ENCODE data around the gene COQ2.
A peak's percentile ranks its signal among the peaks of the same experiment; 100 is the strongest.
"Not testable (repeated sequence)": the region's sequence is repeated elsewhere in the genome, so short reads cannot be mapped to it uniquely, and the experiment has no call there.

Gene COQ2

DNA sequence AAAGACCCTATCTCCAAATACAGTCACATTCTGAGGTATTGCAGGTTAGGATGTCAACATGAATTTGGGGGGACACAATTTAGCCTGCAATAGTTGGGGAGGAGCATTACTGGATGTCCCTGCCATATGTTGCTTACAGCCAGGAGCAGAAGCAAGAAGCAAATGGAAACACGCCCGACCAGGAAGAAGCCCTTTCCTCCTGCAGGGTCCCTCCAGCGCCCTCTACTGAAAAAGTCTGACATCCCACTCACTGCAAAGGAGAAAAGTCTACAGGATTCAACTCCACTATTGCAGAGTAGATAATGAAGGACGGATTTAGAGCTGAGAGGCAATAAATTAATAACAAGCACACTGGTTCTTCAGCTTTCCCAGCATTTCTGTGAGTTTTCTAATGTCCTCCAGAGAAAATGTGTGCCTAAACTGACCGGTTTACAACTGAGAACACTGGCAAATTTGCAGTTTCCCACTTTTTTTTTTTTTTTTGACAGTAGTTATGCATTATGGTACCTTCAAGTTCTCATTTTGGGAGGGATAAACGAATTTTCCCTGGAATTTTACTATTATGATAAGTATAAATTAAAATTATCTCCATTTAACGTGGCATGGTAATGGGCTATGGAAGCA is 31.7 kb downstream of the COQ2 start:
- peak overlapping the region in 1 of 21 experiments; percentile 10 for H3K27ac ChIP-seq
- no peak overlapping the region for H3K4me3 ChIP-seq

DNA sequence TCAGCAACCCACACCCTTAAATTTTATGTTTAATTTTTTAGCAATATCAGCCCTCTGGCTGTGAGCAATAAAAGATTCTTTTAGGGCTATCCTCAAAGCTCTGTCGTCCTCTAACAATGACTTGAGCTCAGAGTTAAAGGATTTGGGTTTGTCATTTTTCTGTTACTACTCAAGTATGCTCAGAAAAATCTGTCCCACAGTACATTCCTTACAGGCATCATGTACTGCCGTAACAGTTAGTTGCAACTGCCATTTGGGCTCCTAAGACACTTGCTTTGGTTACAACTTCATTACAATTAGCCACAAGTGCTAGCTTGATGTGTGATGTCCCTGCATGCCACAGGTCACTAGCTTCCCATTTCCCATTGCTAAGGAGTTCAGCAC is 33.2 kb downstream of the COQ2 start:
- H3K4me3 ChIP-seq, result no peak overlapping the region
- H3K27ac ChIP-seq, result no peak overlapping the region

DNA sequence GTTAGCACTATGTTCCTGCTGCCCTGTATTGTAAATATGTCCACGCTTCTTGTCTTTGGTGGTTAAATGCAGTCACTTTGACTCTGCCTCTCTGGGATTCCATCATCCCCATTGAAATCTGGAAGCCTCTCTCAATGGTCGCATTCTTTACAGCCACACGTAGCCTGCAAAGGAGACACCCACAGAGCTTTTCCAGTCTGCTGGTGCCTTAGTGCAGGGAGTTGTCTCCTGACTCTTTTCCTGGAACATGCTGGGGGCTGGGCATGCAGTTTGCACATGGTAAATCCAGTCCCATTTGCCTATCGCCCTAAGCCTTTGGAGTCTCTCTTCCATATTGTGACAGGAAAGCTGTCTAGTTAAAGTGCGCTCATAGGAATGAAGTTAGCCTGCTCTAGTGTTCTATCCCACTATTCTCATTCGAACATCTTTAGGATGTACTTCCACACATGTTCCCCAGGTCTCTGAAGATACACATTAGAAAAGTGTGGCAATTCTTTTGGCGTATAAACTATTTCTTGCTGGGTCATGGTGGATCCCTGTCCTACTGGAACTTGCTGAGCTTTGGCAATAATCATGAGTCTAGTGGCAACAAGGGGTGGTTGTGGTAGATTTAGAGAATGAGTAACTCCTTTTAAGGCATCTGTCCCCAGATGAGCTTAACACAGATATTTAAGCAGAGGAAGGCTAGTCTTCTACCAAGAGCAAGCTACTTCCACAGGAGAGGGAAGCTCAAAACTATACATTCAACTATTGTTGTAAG is 33.7 kb downstream of the COQ2 start:
- H3K27ac ChIP-seq, result no peak overlapping the region
- no peak overlapping the region for H3K4me3 ChIP-seq

DNA sequence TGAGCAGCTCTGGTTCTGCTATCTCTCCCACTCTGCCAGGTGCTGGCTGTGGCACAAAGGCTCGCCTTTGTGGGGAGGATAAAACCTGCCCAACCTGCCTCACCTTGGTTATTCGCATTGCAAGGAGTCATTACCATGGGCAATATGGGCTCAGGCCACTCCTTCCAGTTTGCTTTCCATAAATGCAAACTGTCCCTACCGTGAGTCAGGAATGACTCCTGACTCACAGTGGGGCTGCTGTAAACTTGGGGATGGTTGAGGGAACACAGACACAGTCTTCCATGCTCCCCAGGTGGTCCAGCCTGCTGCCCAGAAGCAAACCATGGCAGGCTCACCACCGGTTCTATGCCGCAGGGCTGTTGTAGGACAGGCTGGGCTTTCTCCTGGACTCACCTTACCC is 36.1 kb downstream of the COQ2 start:
- Histone ChIP-seq H3K27ac (no peak overlapping the region), H3K4me3 (no peak overlapping the region)

DNA sequence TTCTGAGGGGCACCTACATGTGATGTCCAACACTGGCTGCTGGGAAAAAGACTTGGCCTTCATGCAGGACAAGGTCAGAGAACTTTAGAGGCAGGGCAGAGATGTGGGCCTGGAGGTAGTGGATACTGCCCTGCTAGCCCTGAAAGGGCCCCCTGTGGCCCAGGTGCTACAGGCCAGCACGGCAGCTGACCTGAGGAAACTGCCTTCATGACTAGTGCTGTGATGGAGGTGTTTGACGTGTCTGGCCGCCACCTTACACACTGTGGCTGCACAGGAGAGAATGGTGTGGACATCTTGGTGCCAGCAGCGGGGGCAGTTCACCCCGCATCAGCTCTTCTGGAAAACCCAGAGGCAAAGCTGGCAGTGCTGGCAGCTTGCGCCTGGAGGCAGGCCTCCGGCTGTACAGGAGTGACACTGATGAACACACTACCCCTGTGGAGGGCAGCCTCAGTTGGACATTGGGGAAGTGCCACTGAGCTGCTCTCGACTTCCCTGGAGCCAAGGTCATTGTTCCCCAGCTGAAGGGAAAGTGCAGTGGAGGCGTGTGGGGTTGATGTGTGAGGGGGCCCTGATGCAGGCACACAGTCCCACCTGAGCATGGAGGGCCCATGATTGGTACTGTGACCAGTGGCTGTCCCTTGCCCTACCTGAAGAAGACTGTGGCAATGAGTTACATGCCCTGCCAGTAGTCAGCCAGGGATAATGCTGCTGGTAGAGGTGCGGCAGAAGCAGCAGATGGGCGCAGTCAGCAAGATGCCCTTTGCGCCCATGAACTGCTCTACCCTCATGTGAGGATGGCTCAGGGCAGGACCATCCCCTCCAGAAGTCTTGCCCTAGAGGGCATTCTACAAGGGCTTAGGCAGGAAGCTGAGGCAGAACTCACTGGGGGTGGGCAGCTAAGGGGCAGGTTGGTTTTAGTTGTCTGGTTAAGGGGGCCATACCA is 36.9 kb downstream of the COQ2 start:
- H3K27ac ChIP-seq, result no peak overlapping the region
- H3K4me3 ChIP-seq, result no peak overlapping the region

DNA sequence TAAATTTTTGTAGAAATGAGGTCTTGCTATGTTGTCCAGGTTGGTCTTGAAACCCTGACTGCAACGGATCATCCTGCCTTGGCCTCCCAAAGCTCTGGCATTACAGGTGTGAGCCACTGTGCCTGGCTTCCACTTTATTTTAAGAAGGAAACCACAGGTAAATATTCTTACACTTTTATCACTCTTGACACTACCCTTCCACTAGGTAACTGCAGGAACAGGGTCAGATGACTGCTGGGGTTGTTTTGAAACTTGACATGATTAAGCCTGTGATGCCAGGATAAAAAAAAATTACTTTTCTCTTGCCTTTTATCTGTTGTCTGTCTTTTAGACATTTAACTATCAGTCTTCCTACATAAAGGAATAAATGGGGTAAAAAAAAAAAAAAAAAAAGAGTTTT is 43.5 kb downstream of the COQ2 start:
- Histone ChIP-seq H3K27ac (peak overlapping the region in 1 of 21 experiments; percentile 42), H3K4me3 (no peak overlapping the region)

DNA sequence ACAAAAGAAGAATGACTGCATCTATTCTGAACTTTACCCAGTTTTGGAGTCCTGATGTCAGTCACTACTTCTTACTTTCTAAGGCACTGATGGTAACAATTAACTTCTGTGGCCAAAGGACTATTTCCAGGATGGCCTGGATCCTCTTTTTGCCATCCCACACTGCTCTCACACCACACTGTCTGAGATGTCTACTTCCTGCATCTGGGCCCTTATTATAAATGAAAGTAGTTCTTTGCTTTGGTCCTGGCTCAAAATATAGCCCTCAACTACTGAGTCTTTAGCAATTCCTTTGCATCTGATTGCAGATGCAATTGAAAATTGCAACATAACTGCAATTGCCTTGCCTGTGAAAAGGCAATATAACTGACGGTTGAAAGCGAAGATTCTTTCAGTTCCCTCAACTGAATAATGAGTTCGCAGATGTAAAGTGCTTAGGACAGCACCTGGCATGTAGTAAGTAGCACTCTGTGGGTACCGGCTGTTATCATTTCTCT is 44.2 kb downstream of the COQ2 start:
- H3K27ac ChIP-seq, result no peak overlapping the region
- no peak overlapping the region for H3K4me3 ChIP-seq

DNA sequence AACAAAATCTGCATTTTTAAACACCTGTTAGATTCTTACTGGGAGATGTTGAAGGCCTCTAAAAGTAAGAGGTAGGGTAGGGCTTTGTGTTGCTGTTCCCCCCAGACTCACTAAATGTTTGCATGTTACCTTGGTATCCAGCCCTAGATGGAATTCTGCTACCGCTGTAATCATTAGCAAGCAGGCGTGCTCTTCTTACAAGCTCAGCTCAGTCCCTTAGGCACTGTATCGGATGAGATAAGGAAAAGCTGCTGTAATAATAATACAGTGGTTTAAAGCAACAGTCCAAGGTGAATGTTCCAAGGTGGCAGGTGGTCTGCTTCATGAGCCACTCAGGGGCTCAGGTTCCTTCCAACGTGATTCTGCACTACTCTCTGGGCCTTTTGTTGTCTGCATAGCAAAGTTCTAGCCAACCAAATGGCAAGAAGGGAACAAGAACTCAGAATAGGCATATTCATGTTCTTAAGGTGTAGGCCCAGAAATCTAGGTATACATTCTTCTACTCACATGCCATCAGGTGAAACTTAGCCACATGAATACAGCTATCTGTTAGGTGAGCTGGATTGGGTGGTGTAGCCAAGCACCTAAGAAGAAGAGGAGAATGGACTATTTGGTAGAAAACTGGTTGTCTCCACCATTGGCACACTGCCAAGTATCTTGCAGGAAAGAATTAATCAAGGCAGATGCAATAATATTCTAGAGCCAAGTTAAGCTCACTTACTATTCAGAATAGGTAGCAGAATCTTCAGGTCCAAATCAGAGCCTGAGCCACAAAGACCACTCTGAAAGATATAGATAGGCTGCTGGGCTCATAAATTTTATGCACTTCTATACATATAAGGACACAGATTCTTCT is 46.0 kb downstream of the COQ2 start:
- Histone ChIP-seq H3K27ac (no peak overlapping the region), H3K4me3 (no peak overlapping the region)

DNA sequence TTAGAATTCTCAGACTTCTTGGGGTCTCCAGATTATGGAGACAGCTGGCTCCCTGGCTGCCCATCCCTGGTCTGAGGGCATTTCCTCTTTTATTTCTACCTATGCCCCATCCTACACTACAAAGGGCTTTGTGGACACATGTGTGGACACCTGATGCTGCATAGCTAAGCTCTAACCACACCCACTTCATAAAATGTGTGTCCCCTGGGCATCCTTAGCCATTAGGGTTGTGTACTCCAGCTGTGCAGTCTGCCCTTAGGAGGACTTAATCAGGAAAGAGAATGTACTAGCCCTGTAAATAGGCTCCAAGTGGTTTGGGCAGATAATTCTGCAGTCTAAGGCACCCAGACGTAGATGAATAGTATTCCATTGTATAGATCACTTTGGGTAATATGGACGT is 47.0 kb downstream of the COQ2 start:
- Histone ChIP-seq H3K4me3 (no peak overlapping the region), H3K27ac (no peak overlapping the region)

DNA sequence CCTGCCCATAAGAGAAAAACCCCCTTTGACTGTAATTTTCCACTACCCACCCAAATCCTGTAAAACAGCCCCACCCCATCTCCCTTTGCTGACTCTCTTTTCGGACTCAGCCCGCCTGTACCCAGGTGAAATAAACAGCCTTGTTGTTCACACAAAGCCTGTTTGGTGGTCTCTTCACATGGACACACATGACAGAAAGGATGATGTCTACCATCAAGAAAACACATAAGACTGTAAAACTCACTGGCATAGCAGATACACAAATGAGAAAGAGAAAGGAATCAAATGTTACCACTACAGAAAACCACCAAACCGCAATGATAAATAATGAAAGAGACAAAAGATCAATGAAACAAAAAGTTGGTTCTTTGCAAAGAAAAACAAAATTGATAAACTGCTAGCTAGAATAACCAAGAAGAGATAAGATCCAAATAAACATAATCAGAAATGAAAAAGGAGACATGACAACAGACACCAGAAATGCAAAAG is 48.9 kb downstream of the COQ2 start:
- H3K27ac ChIP-seq, H3K4me3 ChIP-seq: not testable (repeated sequence)

DNA sequence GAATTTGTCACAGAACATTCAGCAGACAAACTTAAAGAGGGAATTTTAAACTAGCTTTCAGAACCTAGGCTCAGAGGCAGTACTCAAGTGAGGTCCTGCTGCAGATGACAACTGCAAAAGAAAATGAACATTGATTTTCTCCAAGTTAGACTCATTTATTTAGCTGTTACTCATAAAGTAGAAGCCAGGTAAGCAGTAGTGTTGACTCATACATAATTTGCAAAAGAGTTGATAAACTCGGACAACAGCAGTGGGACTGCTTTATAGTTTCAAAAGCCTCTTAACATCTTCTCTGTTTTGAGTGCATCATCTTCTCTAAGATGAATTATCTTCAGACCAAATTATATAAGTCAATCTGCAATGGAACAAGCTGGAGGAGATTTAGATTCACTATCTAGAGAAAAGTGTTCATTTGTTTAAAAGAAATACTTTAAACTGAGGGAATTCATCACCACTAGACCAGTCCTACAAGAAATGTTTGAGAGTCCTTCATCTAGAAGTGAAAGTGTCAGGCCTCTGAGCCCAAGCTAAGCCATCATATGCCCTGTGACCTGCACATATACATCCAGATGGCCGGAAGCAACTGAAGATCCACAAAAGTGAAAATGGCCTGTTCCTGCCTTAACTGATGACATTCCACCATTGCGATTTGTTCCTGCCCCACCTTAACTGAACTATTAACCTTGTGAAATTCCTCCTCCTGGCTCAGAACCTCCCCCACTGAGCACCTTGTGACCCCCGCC is 49.5 kb downstream of the COQ2 start:
- Histone ChIP-seq H3K27ac (no peak overlapping the region), H3K4me3 (no peak overlapping the region)

DNA sequence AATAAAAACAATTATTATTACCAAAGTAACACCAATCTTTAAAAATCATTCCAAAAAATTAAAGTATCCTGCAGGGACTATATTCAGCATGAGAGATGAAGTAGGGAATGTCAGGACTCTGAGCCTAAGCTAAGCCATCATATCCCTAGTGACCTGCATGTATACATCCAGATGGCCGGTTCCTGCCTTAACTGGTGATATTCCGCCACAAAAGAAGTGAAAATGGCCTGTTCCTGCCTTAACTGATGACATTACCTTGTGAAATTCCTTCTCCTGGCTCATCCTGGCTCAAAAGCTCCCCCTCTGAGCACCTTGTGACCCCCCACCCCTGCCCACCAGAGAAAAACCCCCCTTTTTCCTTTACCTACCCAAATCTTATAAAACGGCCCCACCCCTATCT is 50.2 kb downstream of the COQ2 start:
- not testable (repeated sequence) for H3K4me3 ChIP-seq, H3K27ac ChIP-seq

DNA sequence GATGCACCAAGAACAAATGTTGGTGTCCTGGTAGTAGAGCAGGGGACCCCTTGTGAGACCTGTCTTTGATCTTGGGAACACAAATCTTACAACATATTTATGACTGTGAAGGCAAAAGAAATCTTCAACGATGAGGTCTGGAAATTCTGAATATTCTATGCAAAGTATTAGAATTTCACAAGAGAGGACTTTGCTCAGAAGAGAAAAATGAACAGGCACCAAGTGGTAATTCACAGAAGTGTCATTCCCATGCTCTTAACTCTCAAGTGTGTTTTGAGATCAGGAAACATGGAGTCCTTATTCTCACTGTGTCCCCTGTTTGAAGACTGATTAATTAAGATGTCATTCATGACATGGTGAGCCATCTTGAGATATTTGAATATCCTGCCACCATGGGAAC is 52.5 kb downstream of the COQ2 start:
- H3K4me3 ChIP-seq, result no peak overlapping the region
- H3K27ac ChIP-seq, result no peak overlapping the region

DNA sequence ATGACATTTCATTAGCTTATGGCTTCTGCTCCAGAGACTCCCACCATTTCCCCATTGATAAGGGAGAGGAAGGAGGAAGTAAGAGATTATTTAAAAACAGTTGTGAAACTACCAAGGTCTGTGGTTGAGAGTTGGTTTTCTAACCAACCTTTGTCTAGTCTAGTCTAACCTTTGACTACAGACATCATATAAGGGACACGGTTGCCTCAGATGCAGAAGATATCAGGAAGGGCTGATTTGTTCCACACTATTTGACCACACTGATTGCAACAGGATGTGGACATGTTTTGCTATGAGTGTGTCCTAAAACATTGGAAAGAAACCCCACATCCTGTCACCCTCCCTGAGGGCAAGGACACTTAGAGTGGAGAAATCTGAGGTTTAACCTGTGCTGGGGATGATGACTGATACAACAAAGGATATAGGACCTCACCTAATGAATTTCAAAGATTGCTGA is 53.0 kb downstream of the COQ2 start:
- H3K27ac ChIP-seq, result no peak overlapping the region
- no peak overlapping the region for H3K4me3 ChIP-seq

DNA sequence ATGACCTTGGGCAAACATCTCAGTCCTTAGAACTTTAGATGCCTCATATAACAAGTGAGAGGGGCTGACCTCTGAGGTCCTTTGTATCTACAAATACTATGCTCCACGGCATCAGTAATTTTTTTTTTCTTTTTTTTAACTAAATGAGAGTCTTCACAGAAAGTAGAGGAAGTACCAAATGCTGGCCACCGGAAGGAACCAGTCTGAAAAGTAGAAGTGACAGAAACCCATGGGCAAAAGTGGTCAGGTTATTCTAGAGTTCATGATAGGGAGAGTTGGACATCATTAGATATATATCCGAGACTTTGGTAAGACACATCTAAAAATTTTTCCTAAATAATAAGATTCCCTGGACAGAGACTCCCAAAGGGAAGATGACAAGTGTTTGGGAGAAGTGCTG is 53.7 kb downstream of the COQ2 start:
- Histone ChIP-seq H3K4me3 (no peak overlapping the region), H3K27ac (no peak overlapping the region)

DNA sequence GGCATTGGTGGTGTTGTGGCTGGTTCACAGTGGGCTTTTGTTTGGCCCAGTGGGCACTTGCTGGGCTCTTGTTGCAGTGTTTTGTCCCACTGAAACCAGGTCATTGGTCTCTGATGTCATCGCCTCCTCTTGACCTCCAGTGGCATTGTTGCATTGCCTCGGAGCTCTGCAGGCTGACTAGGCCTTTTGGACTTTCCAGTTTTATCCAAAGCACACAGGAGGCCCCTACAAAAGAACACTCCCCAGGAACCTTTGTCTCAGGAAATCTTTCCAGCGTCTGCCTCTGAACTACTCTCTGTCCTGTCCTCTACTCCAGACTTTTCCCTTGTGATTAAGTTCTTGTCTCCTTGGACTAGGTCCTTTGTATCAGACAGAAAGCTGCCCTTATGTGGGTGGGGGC is 54.8 kb downstream of the COQ2 start:
- Histone ChIP-seq H3K4me3 (no peak overlapping the region), H3K27ac (no peak overlapping the region)

DNA sequence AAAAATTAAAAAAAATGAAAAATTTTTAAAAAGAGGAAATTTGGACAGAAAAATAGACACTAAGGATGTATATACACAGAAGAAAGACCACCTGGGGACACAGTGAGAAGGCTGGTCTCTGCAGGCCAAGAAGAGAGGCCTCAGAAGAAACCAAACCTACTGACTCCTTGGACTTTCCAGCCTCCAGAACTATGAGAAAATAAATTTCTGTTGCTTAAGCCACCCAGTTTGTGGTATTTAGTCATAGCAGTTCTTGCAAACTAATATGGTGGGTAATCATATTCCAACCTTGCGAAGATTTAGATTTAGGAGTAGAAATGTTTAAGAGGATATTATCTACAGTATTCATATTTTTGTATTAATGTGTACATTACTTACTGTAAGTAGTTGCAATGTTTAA is 56.4 kb downstream of the COQ2 start:
- Histone ChIP-seq H3K4me3 (no peak overlapping the region), H3K27ac (no peak overlapping the region)

DNA sequence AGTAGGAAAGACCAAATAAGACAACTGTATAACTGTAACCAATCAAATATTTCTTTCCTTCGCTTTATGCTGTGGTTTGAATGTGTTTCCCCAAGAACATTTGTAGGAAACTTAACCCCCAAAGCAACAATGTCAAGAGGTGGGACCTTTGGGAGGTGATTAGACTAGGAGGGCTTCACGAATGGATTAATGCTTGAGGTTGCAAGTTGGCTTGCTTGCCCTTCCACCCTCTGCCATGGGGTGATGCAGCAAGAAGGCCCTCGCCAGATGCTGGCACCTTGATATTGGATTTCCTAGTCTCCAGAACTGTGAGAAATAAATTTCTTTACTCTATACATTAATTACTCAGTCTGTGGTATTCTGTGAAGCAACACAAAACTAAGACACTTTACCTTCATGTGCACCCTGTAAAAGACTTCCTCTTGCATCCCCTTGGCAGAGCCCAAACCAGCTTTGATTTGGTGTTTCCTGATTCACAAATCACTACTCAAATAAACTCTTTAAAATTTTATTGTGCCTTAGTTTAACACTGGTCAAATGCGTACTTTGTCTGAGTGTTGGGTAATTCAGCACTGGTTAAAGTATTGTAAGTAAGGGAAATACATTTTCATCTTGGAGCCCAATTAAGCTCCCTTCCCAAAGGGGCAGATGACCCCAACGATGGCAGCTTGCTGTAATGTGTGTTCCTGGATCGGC is 59.9 kb downstream of the COQ2 start:
- Histone ChIP-seq H3K4me3 (no peak overlapping the region), H3K27ac (no peak overlapping the region)
